Measurements from ENCODE around the gene ZSCAN12.

The ZSCAN12 gene

DNA sequence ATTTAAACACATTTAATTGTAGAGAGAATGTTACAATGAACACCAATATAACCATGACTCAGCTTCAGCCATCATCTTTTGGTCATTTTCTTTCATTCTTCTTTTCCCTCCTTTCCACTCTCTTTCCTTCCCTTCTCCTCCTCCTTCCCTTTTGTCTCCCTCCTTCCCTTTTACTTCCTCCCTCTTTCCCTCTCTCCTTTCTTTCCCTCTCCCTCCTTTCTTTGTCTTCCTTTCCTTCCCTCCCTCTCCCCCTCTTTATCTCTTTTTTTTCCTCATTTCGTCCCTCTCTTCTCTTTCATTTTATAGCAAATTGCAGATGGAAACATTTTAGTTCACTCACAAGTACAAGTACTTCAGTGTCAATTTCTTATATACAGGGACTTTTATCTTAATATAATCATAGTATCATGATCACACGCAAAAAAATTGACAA lies 48.0 kb downstream of the ZSCAN12 start:
- no peak for DNase-seq (ENCODE audit: extremely low read depth, low read depth)

DNA sequence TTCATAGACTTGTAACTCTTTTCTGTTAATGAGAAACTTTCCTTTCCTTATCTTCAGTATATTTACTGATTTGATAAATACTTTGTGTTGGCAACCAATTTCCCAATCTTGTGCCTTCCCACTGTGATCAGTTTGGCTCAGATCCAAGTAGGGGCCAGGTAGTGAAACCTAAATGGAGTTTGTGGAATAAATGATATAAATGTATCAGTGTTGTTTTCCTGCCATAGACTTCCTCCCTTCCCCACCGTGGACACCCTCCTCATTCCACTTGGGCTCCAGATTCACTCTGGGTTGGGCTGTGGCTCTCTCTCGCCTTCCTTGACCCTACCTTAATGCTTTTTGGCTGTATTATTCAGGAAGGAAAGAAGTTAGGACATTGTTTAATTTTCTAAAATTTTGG lies 48.5 kb downstream of the ZSCAN12 start:
- TF ChIP-seq, protein P1, sequence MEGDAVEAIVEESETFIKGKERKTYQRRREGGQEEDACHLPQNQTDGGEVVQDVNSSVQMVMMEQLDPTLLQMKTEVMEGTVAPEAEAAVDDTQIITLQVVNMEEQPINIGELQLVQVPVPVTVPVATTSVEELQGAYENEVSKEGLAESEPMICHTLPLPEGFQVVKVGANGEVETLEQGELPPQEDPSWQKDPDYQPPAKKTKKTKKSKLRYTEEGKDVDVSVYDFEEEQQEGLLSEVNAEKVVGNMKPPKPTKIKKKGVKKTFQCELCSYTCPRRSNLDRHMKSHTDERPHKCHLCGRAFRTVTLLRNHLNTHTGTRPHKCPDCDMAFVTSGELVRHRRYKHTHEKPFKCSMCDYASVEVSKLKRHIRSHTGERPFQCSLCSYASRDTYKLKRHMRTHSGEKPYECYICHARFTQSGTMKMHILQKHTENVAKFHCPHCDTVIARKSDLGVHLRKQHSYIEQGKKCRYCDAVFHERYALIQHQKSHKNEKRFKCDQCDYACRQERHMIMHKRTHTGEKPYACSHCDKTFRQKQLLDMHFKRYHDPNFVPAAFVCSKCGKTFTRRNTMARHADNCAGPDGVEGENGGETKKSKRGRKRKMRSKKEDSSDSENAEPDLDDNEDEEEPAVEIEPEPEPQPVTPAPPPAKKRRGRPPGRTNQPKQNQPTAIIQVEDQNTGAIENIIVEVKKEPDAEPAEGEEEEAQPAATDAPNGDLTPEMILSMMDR (IDR thresholded peaks at IDR 0.05; ENCODE audit: low read depth, low read length), result no peak
- no peak for DNase-seq (ENCODE audit: extremely low read depth, low read depth)

More for the DNA sequence above, 48.0 kb downstream of the ZSCAN12 start:
- TF ChIP-seq, protein P1 (IDR thresholded peaks at IDR 0.05; ENCODE audit: low read depth, low read length), result no peak

DNA sequence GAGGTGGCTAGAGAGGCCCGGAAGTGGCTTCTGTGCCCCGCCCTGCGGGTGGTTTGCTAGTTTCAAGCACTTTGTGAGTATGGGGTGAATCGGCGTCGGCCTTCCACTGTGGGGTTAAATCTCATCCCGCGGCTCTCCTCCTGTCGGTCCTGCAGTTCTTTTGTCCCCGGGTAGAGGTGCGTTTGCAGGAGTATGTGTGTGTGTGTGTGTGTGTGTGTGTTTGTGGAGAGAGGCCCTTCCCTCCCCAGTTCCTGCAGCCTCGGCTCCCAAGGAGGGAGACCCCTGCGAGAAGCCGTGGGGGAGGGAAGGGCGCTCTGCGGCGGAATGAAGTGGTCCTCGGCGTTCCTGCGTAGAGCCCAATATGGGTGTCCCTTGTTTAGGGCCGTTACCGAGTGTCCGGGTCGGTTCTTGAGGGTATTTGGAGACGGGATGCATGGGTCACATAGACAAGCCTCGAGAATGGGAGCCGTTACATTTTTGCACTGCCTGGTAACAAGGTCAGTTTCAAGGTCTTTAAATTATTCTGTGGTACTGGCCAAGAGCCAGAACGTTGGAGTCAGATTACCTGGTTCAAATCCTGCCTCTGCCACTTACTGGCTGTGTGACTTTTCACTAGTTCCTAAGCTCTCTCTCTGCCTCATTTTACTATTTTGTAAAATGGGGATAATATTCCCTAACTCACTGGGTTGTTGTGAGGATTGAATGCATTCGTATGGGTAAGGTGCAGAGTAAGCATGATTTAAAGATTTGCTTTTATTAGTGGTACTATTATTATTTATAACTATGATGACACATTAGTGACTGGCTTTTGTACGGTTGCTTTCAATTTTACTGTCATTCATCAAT lies 49.4 kb downstream of the ZSCAN12 start, which contains the start of gene ZKSCAN3:
Gene ZKSCAN3, plus strand, starts transcription at position 56 of the 846 bp plus-strand sequence. CDS start 9,640 bp downstream, outside the sequence.
- TF ChIP-seq, protein P1 (IDR thresholded peaks at IDR 0.05; ENCODE audit: low read depth, low read length), result no peak
- no peak for DNase-seq (ENCODE audit: extremely low read depth, low read depth)

DNA sequence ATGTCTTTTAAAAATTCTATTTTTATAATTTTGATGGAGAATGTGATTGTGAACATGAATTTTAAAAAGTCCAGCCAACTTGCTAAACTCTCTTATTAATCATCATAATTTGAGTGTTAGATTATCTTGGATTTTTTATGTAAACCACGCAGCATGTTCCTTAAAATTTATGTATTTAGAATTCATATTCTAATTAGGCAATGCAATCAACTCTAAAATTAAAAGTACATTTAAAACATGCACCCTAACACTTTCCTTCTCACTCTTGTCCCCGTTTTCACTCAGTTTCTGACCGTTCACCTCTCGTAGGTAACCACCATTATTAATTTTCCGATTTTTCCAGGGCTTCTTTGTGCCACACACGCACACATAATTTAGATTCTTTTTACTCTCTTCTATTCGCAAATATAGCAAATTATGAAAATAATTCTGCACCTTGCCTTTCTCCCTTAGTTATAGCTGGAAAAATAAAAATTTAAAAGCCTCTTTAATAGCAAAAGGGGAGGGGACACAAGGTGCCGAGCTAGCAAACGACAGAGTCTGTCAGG lies 50.1 kb downstream of the ZSCAN12 start:
- TF ChIP-seq, protein P1 (IDR thresholded peaks at IDR 0.05; ENCODE audit: low read depth, low read length), result no peak

DNA sequence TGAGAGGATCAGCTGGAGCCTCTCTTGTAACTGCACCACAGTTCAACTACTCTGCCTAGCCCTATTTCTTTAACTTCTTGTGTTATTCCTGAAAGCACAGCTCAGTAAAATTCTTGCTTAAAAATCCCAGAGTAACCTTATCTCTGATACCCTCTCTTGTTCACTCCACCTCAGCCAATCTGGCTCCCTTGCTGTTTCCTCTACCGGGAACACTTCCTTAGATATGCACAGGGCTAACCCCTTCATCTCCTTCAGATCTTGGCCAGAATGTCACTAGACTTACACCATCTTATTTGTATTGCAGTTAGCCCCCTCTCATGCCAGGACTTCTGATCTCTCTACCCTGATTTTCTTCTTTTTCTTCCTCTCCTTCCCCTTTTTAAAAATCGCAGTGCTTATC lies 52.4 kb downstream of the ZSCAN12 start:
- TF ChIP-seq, protein P1 (IDR thresholded peaks at IDR 0.05; ENCODE audit: low read depth, low read length), result no peak
- no peak for DNase-seq (ENCODE audit: extremely low read depth, low read depth)

More for the DNA sequence above, 50.1 kb downstream of the ZSCAN12 start:
- DNase-seq (ENCODE audit: extremely low read depth, low read depth), result no peak

DNA sequence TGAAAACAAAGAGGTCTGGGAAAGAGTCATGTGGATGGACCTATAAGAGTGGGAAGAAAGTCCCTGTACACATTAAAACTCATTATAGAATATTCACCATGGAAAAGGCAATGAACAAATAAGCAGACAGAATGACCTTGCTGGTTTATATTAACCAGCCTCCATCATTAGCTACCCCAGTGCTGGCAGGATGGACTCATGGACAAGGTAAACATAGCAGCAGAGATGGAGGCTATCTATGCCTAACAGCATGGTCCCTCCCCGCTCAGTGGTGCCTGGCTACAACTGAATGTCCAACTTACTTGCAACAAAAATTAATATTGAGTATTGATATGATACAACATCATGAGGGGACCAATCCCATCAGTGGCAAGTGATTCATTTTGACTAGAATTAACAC lies 54.3 kb downstream of the ZSCAN12 start:
- DNase-seq (ENCODE audit: extremely low read depth, low read depth), result no peak
- TF ChIP-seq, protein P1 (IDR thresholded peaks at IDR 0.05; ENCODE audit: low read depth, low read length), result no peak
